Neuron (in vitro differentiated cells): Measurements from ENCODE around the gene ZC3H14.

Source experiments
- H2AFZ ChIP-seq: one replicate; pipeline ENCODE4 v1.6.1; 2013; ENCODE audit warnings: low read depth, mild to moderate bottlenecking, inconsistent platforms, low read length, moderate library complexity
- H3K27me3 ChIP-seq: one replicate; pipeline ENCODE4 v1.6.1; 2013; ENCODE audit warnings: low read length; ENCODE audit not compliant: insufficient read depth
- H3K36me3 ChIP-seq: one replicate; pipeline ENCODE4 v1.6.1; 2013; ENCODE audit warnings: low read length; ENCODE audit not compliant: insufficient read depth
- H3K4me1 ChIP-seq: one replicate; pipeline ENCODE4 v1.6.1; 2013; ENCODE audit warnings: low read length; ENCODE audit not compliant: insufficient read depth
- H3K4me3 ChIP-seq: 2 replicates; pipeline ENCODE4 v1.5.1; 2013; ENCODE audit warnings: mild to moderate bottlenecking, low read length, moderate library complexity
- H3K9me3 ChIP-seq: one replicate; pipeline ENCODE4 v1.6.1; 2013; ENCODE audit warnings: low read length

Gene ZC3H14

GRCh38 chr14:88628033-88628432 lies 65.2 kb downstream of the ZC3H14 start:
- H3K4me1 ChIP-seq: no peaks in the 10 kb centered on the region
- H3K9me3 ChIP-seq: no peaks in the 10 kb centered on the region
- H3K36me3 ChIP-seq: no peaks in the 10 kb centered on the region
- H3K4me3 ChIP-seq: no peak overlapping the region
- no peak overlapping the region for H2AFZ ChIP-seq
- H3K27me3 ChIP-seq: no peaks in the 10 kb centered on the region

GRCh38 chr14:88628462-88628861 lies 65.6 kb downstream of the ZC3H14 start:
- Histone ChIP-seq H3K4me1 (no peaks in the 10 kb centered on the region), H3K36me3 (no peaks in the 10 kb centered on the region), H3K9me3 (no peaks in the 10 kb centered on the region), H3K27me3 (no peaks in the 10 kb centered on the region), H3K4me3 (no peak overlapping the region), H2AFZ (no peak overlapping the region)

GRCh38 chr14:88630565-88630964 lies 67.7 kb downstream of the ZC3H14 start:
- H3K4me1 ChIP-seq: no peaks in the 10 kb centered on the region
- H3K36me3 ChIP-seq: no peaks in the 10 kb centered on the region
- H3K27me3 ChIP-seq: no peaks in the 10 kb centered on the region
- no peak overlapping the region for H2AFZ ChIP-seq
- no peaks in the 10 kb centered on the region for H3K9me3 ChIP-seq
- H3K4me3 ChIP-seq: no peak overlapping the region

DNA sequence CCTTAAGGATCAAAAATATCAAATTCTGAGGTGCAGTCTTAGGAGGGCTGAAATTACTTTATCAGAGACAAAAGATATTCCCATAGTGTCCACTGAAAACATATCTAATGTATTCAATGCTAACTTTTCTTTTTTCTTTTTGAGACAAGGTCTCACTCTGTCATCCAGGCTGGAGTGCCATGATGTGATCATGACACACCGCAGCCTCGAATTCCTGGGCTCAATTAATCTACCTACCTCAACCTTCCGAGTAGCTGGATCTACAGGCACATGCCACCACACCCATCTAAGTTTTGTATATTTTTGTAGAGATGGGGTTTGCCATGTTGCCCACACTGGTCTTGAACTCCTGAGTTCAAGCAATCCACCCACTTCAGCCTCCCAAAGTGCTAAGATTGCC lies 68.3 kb downstream of the ZC3H14 start:
- H3K36me3 ChIP-seq: no peaks in the 10 kb centered on the region
- no peaks in the 10 kb centered on the region for H3K27me3 ChIP-seq
- H2AFZ ChIP-seq: no peak overlapping the region
- no peak overlapping the region for H3K4me3 ChIP-seq
- no peaks in the 10 kb centered on the region for H3K9me3 ChIP-seq
- no peaks in the 10 kb centered on the region for H3K4me1 ChIP-seq

DNA sequence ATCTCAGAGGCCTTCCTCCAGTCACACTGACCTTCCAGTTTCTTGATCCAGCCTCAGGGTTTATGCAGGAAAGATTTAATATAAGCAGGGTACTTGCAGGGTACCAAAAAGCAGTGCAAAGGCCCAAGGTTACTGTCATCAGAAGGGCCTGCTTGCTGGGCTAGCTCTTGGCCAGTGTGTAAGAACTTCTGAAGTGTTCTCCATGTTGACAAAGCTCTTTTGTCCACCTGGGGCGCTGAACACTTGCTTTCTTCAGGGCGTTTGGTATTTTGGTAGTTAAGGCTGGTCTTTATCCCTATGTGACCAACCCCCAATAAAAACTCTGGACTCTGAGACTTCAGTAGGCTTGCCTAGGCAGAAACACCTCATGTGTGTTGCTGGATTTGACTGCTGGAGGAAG lies 69.7 kb downstream of the ZC3H14 start:
- Histone ChIP-seq H3K9me3 (no peaks in the 10 kb centered on the region), H3K4me1 (no peaks in the 10 kb centered on the region), H3K27me3 (no peaks in the 10 kb centered on the region), H2AFZ (no peak overlapping the region), H3K4me3 (no peak overlapping the region), H3K36me3 (no peaks in the 10 kb centered on the region)

- H3K36me3 ChIP-seq: no peaks in the 10 kb centered on the region
- no peak overlapping the region for H3K4me3 ChIP-seq
- H3K27me3 ChIP-seq: no peaks in the 10 kb centered on the region
- no peak overlapping the region for H2AFZ ChIP-seq
- H3K4me1 ChIP-seq: no peaks in the 10 kb centered on the region
- H3K9me3 ChIP-seq: no peaks in the 10 kb centered on the region
These were observed 76.4 kb downstream of the ZC3H14 start for GRCh38 chr14:88639221-88639620.

DNA sequence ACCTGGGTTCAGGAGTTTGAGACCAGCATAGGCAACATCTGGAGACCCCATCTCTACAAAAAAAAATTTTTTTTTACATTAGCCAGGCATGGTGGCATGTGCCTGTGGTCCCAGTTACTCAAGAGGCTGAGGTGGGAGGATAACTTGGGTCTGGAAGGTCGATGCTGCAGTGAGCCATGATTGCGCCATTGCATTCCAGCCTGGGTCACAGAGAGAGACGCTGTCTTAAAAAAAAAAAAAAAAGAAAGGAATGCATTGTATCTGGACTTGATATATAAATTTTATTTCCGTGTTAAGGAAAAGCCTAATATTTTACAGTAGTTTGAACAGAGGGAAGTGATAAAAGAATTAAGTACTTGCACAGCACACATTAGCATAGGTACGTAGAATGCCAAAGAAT lies 97.2 kb downstream of the ZC3H14 start:
- Histone ChIP-seq H2AFZ (no peak overlapping the region), H3K4me3 (no peak overlapping the region), H3K36me3 (no peaks in the 10 kb centered on the region), H3K27me3 (no peaks in the 10 kb centered on the region), H3K4me1 (no peaks in the 10 kb centered on the region), H3K9me3 (no peaks in the 10 kb centered on the region)

- H3K36me3 ChIP-seq: no peaks in the 10 kb centered on the region
- no peak overlapping the region for H2AFZ ChIP-seq
- H3K4me3 ChIP-seq: no peak overlapping the region
- no peaks in the 10 kb centered on the region for H3K4me1 ChIP-seq
- H3K27me3 ChIP-seq: no peaks in the 10 kb centered on the region
- H3K9me3 ChIP-seq: no peaks in the 10 kb centered on the region
These were observed 104.9 kb downstream of the ZC3H14 start for GRCh38 chr14:88667555-88668273.

GRCh38 chr14:88668448-88669116 lies 105.7 kb downstream of the ZC3H14 start:
- Histone ChIP-seq H3K4me1 (no peaks in the 10 kb centered on the region), H2AFZ (no peak overlapping the region), H3K36me3 (no peaks in the 10 kb centered on the region), H3K27me3 (no peaks in the 10 kb centered on the region), H3K9me3 (no peaks in the 10 kb centered on the region), H3K4me3 (no peak overlapping the region)

DNA sequence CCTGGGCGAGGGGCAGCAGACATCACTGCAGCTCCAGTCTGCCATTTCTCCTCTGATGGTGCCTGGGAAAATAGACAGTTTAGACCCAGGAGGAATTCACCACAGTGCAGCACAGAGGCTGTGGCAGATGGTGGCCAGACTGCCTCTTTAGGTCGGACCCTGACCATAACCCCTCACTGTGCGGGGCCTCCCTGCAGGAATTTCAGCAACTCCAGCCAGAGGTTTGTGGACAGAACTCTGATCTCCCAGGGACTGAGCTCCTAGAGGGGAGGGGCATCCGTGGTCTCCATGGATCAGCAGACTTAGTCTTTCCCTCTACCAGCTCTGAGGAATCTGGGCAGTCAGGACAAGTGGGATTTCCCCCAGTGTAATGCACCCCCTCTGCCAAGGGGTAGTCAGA lies 106.5 kb downstream of the ZC3H14 start:
- H3K4me3 ChIP-seq: no peak overlapping the region
- no peaks in the 10 kb centered on the region for H3K9me3 ChIP-seq
- no peaks in the 10 kb centered on the region for H3K27me3 ChIP-seq
- no peaks in the 10 kb centered on the region for H3K36me3 ChIP-seq
- no peaks in the 10 kb centered on the region for H3K4me1 ChIP-seq
- no peak overlapping the region for H2AFZ ChIP-seq
